ENCODE results near the gene MSH2. TPM values are rescaled to one million over a fixed set of nuclear protein-coding genes. Genes with fewer than 3 reads are reported as not detected.

MSH2 gene
- total RNA-seq, 2 donors from 2014 or later, result 126 to 135 TPM

DNA sequence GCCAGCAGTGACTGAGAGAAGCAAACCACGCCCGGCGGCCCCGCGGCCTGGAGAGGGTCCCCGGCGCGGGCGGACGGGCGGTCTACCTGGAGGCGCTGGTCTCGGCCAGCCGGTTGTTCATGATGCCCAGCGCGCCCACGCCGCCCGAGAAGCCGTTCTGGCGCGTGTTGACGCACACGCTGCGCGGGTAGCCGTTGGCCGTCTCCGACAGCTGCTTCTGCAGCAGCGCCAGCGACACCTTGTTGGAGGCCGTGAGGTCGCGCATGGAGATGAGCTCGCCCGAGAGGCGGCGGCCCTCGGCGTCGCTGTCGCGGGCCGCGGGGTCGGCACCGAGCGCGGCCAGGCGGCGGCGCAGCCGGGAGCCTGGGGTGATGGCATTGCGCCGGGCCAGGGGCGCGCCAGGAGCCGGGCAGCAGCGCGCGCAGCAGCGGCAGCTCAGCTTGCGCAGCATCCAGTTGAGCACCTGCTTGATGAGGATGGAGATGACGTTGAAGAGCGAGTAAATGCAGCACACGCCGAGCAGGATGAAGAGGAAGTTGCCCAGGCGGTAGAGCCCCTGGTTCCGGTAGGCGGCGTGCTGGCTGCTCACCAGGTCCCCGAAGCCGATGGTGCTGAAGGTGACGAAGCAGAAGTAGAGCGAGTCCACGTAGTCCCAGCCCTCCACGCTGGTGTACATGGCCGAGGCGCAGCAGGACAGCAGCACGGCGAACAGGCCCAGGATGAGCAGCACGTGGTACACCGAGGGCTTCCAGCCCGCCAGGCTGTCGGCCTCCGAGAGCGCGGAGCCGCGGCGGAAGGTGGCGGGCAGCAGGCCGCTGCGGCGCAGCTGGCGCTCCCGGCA, 118.1 kb downstream of the MSH2 start:
- no peaks in the 10 kb centered on the region for H3K9me3 ChIP-seq (ENCODE audit: control insufficient read depth, low read length)
- no peaks in the 10 kb centered on the region for H3K27me3 ChIP-seq (ENCODE audit: control insufficient read depth, insufficient read depth, low read length, poor library complexity, severe bottlenecking)
- WGBS, 2 experiments (ENCODE audit: insufficient coverage in 1 of 2, insufficient read length in 1 of 2), result 71 to 86% methylated on average over 84 to 97 of the region's 97 CpGs
- H3K27ac Mint-ChIP-seq, result no peak overlapping the region
- peak; percentile 67 for DNase-seq
- TF ChIP-seq, protein P1, sequence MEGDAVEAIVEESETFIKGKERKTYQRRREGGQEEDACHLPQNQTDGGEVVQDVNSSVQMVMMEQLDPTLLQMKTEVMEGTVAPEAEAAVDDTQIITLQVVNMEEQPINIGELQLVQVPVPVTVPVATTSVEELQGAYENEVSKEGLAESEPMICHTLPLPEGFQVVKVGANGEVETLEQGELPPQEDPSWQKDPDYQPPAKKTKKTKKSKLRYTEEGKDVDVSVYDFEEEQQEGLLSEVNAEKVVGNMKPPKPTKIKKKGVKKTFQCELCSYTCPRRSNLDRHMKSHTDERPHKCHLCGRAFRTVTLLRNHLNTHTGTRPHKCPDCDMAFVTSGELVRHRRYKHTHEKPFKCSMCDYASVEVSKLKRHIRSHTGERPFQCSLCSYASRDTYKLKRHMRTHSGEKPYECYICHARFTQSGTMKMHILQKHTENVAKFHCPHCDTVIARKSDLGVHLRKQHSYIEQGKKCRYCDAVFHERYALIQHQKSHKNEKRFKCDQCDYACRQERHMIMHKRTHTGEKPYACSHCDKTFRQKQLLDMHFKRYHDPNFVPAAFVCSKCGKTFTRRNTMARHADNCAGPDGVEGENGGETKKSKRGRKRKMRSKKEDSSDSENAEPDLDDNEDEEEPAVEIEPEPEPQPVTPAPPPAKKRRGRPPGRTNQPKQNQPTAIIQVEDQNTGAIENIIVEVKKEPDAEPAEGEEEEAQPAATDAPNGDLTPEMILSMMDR (conservative IDR thresholded peaks at IDR 0.05), result no peak
- H3K4me1 ChIP-seq (ENCODE audit: control insufficient read depth, insufficient read depth, low read length), result peaks cover 10% of the 10 kb centered on the region
- H3K27ac ChIP-seq (ENCODE audit: low read depth, low read length), result no peak overlapping the region
- peaks cover 35% of the 10 kb centered on the region for H3K4me1 Mint-ChIP-seq
- H3K4me3 ChIP-seq (ENCODE audit: low read length), result no peak overlapping the region
- H3K9me3 Mint-ChIP-seq, result no peaks in the 10 kb centered on the region
- H3K4me3 Mint-ChIP-seq, result no peak overlapping the region
- no peaks in the 10 kb centered on the region for H3K27me3 Mint-ChIP-seq (ENCODE audit: insufficient read depth)
- H3K36me3 ChIP-seq (ENCODE audit: control insufficient read depth, insufficient read depth, low read length), result peaks cover 75% of the 10 kb centered on the region
- H3K9ac ChIP-seq (ENCODE audit: extremely low read depth, low read length, poor library complexity, severe bottlenecking), result no peak overlapping the region
- peaks cover 73% of the 10 kb centered on the region for H3K36me3 Mint-ChIP-seq (ENCODE audit: low read depth)

DNA sequence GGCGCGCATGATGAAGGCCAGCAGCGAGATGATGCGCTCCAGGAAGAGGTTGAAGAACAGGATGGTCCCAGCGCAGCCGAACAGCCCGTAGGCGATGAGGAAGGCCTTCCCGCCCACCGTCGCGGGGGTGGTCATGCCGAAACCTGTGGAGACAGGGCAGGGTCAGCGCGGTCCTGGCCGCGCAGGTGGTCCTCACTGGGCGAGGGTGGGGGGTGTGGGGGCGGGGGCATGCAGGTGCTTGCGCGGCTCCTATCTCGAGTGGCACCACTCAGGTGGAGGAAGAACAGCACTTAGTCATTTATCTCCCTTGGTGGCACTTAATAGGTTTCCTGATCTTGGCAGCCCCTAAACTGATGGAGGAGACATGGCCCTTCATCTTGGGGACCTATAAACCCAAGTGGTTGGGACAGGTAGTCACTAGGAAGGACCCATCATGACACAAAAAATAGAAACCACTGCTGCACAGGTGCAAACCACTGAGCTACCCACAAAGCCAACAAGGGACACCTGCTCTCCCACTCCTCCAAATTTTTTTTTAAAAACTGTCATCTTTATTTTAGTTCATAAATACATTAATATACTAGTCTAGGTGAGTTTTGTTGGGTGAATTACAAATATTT, 118.8 kb downstream of the MSH2 start:
- Histone ChIP-seq H3K27me3 (ENCODE audit: control insufficient read depth, insufficient read depth, low read length, poor library complexity, severe bottlenecking) (no peaks in the 10 kb centered on the region), H3K27ac (ENCODE audit: low read depth, low read length) (no peak overlapping the region), H3K9me3 (ENCODE audit: control insufficient read depth, low read length) (no peaks in the 10 kb centered on the region), H3K4me3 (ENCODE audit: low read length) (no peak overlapping the region), H3K9ac (ENCODE audit: extremely low read depth, low read length, poor library complexity, severe bottlenecking) (no peak overlapping the region), H3K4me1 (ENCODE audit: control insufficient read depth, insufficient read depth, low read length) (peaks cover 6% of the 10 kb centered on the region), H3K36me3 (ENCODE audit: control insufficient read depth, insufficient read depth, low read length) (peaks cover 75% of the 10 kb centered on the region)
- peaks cover 72% of the 10 kb centered on the region for H3K36me3 Mint-ChIP-seq (ENCODE audit: low read depth)
- H3K4me1 Mint-ChIP-seq, result peaks cover 28% of the 10 kb centered on the region
- H3K27ac Mint-ChIP-seq, result no peak overlapping the region
- DNase-seq, result no peak
- 94% methylated on average over 21 to 22 of the region's 22 CpGs for WGBS, 2 experiments (ENCODE audit: insufficient coverage in 1 of 2, insufficient read length in 1 of 2)
- no peak overlapping the region for H3K4me3 Mint-ChIP-seq
- no peaks in the 10 kb centered on the region for H3K9me3 Mint-ChIP-seq
- TF ChIP-seq, protein P1 (conservative IDR thresholded peaks at IDR 0.05), result no peak
- no peaks in the 10 kb centered on the region for H3K27me3 Mint-ChIP-seq (ENCODE audit: insufficient read depth)

DNA sequence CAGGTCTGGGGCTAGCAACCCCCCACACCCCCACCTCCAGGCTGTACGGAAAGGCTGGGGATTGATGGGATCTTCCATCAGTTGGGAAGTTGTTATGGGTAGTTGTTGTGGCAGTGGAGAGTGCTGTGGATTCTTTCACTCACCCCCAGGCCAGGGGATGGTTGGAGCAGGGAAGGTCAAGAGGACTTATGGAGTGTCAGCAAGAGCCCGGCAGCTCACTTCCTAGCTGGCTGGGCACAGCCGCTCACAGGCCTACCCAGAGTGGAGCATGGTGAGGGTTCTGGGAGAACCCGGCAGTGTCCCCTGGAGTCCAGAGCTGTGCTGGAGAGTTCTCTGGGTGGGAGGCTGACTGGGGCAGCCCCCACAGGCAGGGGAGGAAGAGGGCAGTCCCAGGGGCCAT, 122.2 kb downstream of the MSH2 start:
- Mint-ChIP-seq H3K27ac (no peak overlapping the region), H3K9me3 (no peaks in the 10 kb centered on the region), H3K27me3 (ENCODE audit: insufficient read depth) (no peaks in the 10 kb centered on the region), H3K36me3 (ENCODE audit: low read depth) (peaks cover 65% of the 10 kb centered on the region), H3K4me1 (peaks cover 21% of the 10 kb centered on the region), H3K4me3 (no peak overlapping the region)
- no peak overlapping the region for H3K27ac ChIP-seq (ENCODE audit: low read depth, low read length)
- TF ChIP-seq, protein P1 (conservative IDR thresholded peaks at IDR 0.05), result no peak
- no peak for DNase-seq
- no peaks in the 10 kb centered on the region for H3K27me3 ChIP-seq (ENCODE audit: control insufficient read depth, insufficient read depth, low read length, poor library complexity, severe bottlenecking)
- H3K36me3 ChIP-seq (ENCODE audit: control insufficient read depth, insufficient read depth, low read length), result peaks cover 45% of the 10 kb centered on the region
- no peak overlapping the region for H3K9ac ChIP-seq (ENCODE audit: extremely low read depth, low read length, poor library complexity, severe bottlenecking)
- peaks cover 3% of the 10 kb centered on the region for H3K4me1 ChIP-seq (ENCODE audit: control insufficient read depth, insufficient read depth, low read length)
- no peaks in the 10 kb centered on the region for H3K9me3 ChIP-seq (ENCODE audit: control insufficient read depth, low read length)
- no peak overlapping the region for H3K4me3 ChIP-seq (ENCODE audit: low read length)
- WGBS, 2 experiments (ENCODE audit: insufficient coverage in 1 of 2, insufficient read length in 1 of 2), result 86 to 95% methylated on average over 1 to 4 of the region's 4 CpGs
